Keratinocyte (primary cell): ENCODE results near the gene ZNF418. TPM values are rescaled to one million over a fixed set of nuclear protein-coding genes. Genes with fewer than 3 reads are reported as not detected.

ENCODE experiments used
- DNase-seq: peaks from one replicate; pipeline ENCODE4 v3.0.0-alpha.2; 2011; ENCODE audit warnings: low read depth, missing footprints, low spot score
- FAIRE-seq: peaks from 2 replicates; lab custom pipeline; 2011; peaks lifted over from hg19 to GRCh38; lab: Jason Lieb, UNC
- H2AFZ ChIP-seq: 2 replicates; pipeline ENCODE4 v1.6.0; 2012; ENCODE audit warnings: low read length, control low read depth, inconsistent platforms; ENCODE audit not compliant: control insufficient read depth
- H3K27ac ChIP-seq: 2 replicates; pipeline ENCODE4 v1.5.1; 2011; ENCODE audit warnings: low read length; ENCODE audit not compliant: control insufficient read depth, insufficient read depth
- H3K27me3 ChIP-seq: 3 replicates; pipeline ENCODE4 v1.6.0; 2011; ENCODE audit warnings: low read length; ENCODE audit not compliant: control insufficient read depth, insufficient read depth; ENCODE audit errors: extremely low read depth
- H3K36me3 ChIP-seq, 2 experiments: 2 replicates in 1 of 2; 3 replicates in 1 of 2; pipeline ENCODE4 v1.5.1; 2011; ENCODE audit warnings: low read length in 2 of 2, mild to moderate bottlenecking in 1 of 2; ENCODE audit not compliant: control insufficient read depth in 2 of 2, insufficient read depth in 2 of 2; ENCODE audit errors: extremely low read depth in 1 of 2
- H3K4me1 ChIP-seq: 3 replicates; pipeline ENCODE4 v1.5.1; 2011; ENCODE audit warnings: low read length; ENCODE audit not compliant: control insufficient read depth, insufficient read depth; ENCODE audit errors: extremely low read depth
- H3K4me2 ChIP-seq: 3 replicates; pipeline ENCODE4 v1.6.0; 2011; ENCODE audit warnings: low read depth, low read length; ENCODE audit not compliant: control insufficient read depth, insufficient read depth; ENCODE audit errors: extremely low read depth
- H3K4me3 ChIP-seq, 3 experiments: fragments of 200-600 bp in 1 of 3; sonication (generic) in 1 of 3; 2 replicates in 2 of 3; 3 replicates in 1 of 3; pipeline ENCODE4 v1.5.1; 2011 to 2016; ENCODE audit warnings: low read length in 3 of 3, mild to moderate bottlenecking in 3 of 3, control low read depth in 2 of 3, inconsistent platforms in 1 of 3, low read depth in 1 of 3, mixed read lengths in 1 of 3, mixed run types in 1 of 3, moderate library complexity in 1 of 3; ENCODE audit not compliant: control insufficient read depth in 2 of 3, insufficient read depth in 2 of 3; ENCODE audit errors: extremely low read depth in 1 of 3
- H3K79me2 ChIP-seq: 2 replicates; pipeline ENCODE4 v1.6.0; 2012; ENCODE audit warnings: low read length; ENCODE audit not compliant: control insufficient read depth, insufficient read depth
- H3K9ac ChIP-seq: 3 replicates; pipeline ENCODE4 v1.6.0; 2011; ENCODE audit warnings: low read length; ENCODE audit not compliant: control insufficient read depth, insufficient read depth; ENCODE audit errors: extremely low read depth
- H3K9me1 ChIP-seq: 3 replicates; pipeline ENCODE4 v1.6.0; 2011; ENCODE audit warnings: low read length; ENCODE audit not compliant: control insufficient read depth, insufficient read depth; ENCODE audit errors: extremely low read depth
- H3K9me3 ChIP-seq: 2 replicates; pipeline ENCODE4 v1.5.1; 2012; ENCODE audit warnings: low read depth, low read length; ENCODE audit not compliant: control insufficient read depth
- H4K20me1 ChIP-seq: 3 replicates; pipeline ENCODE4 v1.6.0; 2011; ENCODE audit warnings: low read length; ENCODE audit not compliant: control insufficient read depth, insufficient read depth; ENCODE audit errors: extremely low read depth
- EZH2 ChIP-seq: IDR thresholded peaks from one replicate; pipeline ENCODE4 v1.6.1; 2012; ENCODE audit warnings: inconsistent platforms, mild to moderate bottlenecking, low read length, moderate library complexity
- dilution Hi-C: fragments of 300-500 bp; cut with MboI; formaldehyde crosslinking; loops from one replicate; pipeline ENCODE4 v1.7.0; 2020; ENCODE audit warnings: low sequenced_read_pairs; ENCODE audit not compliant: extremely low pct_ligation_motif_present
- polyA plus RNA-seq, 5 experiments: library from polyadenylated mRNA; depleted of rRNA in 3 of 5; stranded (reverse) in 3 of 5; stranded (forward) in 1 of 5; unstranded in 1 of 5; fragments of >200 nt; gene quantifications; 1 replicate in 1 of 5; 2 replicates in 3 of 5; 3 replicates in 1 of 5; pipeline versions ENCODE4 v1.2.1 to v1.2.3, GENCODE V29; 2011 to 2012; ENCODE audit warnings: missing spikeins in 2 of 5, low read depth in 1 of 5, low replicate concordance in 1 of 5
- TF ChIP-seq, protein P1 (sequence below), 3 experiments: IDR thresholded peaks in 1 of 3; conservative IDR thresholded peaks in 1 of 3; optimal IDR thresholded peaks in 1 of 3; 2 replicates in 2 of 3; 3 replicates in 1 of 3; pipeline versions ENCODE3 to v1.5.1; 2011; ENCODE audit warnings: low read length in 3 of 3, mild to moderate bottlenecking in 3 of 3, moderate library complexity in 2 of 3, control low read depth in 1 of 3, inconsistent platforms in 1 of 3; ENCODE audit not compliant: insufficient read depth in 2 of 3; ENCODE audit errors: extremely low read depth in 1 of 3

ZNF418 gene
- polyA plus RNA-seq, 1 donor (not counting 4 experiments of a cell fraction or from before 2014, with no cell fraction given), result 2.9 TPM

GRCh38 chr19:57961785-57962184, 26.6 kb upstream of the ZNF418 start:
- H3K4me2 ChIP-seq, result no peak overlapping the region
- H2AFZ ChIP-seq, result no peak overlapping the region
- H3K9ac ChIP-seq, result no peak overlapping the region
- H4K20me1 ChIP-seq, result no peaks in the 10 kb centered on the region
- peaks cover 5% of the 10 kb centered on the region for H3K9me3 ChIP-seq
- H3K4me1 ChIP-seq, result no peaks in the 10 kb centered on the region
- H3K27ac ChIP-seq, result no peak overlapping the region
- H3K36me3 ChIP-seq, result no peaks in the 10 kb centered on the region
- H3K4me3 ChIP-seq, result no peak overlapping the region
- H3K79me2 ChIP-seq, result no peaks in the 10 kb centered on the region
- TF ChIP-seq, protein P1, sequence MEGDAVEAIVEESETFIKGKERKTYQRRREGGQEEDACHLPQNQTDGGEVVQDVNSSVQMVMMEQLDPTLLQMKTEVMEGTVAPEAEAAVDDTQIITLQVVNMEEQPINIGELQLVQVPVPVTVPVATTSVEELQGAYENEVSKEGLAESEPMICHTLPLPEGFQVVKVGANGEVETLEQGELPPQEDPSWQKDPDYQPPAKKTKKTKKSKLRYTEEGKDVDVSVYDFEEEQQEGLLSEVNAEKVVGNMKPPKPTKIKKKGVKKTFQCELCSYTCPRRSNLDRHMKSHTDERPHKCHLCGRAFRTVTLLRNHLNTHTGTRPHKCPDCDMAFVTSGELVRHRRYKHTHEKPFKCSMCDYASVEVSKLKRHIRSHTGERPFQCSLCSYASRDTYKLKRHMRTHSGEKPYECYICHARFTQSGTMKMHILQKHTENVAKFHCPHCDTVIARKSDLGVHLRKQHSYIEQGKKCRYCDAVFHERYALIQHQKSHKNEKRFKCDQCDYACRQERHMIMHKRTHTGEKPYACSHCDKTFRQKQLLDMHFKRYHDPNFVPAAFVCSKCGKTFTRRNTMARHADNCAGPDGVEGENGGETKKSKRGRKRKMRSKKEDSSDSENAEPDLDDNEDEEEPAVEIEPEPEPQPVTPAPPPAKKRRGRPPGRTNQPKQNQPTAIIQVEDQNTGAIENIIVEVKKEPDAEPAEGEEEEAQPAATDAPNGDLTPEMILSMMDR (optimal IDR thresholded peaks at IDR 0.05 in 1 of 3, IDR thresholded peaks at IDR 0.05 in 1 of 3, conservative IDR thresholded peaks at IDR 0.05 in 1 of 3; ENCODE audit: extremely low read depth in 1 of 3, insufficient read depth in 2 of 3, low read length in 3 of 3), result no peak
- no peak for TF ChIP-seq EZH2
- dilution Hi-C loops, result no loop called here
- H3K27me3 ChIP-seq, result no peaks in the 10 kb centered on the region
- FAIRE-seq (no peak), DNase-seq (no peak)
- H3K9me1 ChIP-seq, result no peaks in the 10 kb centered on the region

GRCh38 chr19:57954996-57955395, 19.8 kb upstream of the ZNF418 start:
- Histone ChIP-seq H2AFZ (no peak overlapping the region), H3K9ac (no peak overlapping the region), H3K9me1 (no peaks in the 10 kb centered on the region), H4K20me1 (no peaks in the 10 kb centered on the region), H3K27ac (no peak overlapping the region), H3K9me3 (peaks cover 9% of the 10 kb centered on the region), H3K4me1 (no peaks in the 10 kb centered on the region), H3K4me2 (no peak overlapping the region), H3K79me2 (no peaks in the 10 kb centered on the region), H3K36me3 (no peaks in the 10 kb centered on the region), H3K27me3 (no peaks in the 10 kb centered on the region), H3K4me3 (no peak overlapping the region)
- DNase-seq (no peak), FAIRE-seq (no peak)
- TF ChIP-seq, protein P1 (optimal IDR thresholded peaks at IDR 0.05 in 1 of 3, IDR thresholded peaks at IDR 0.05 in 1 of 3, conservative IDR thresholded peaks at IDR 0.05 in 1 of 3; ENCODE audit: extremely low read depth in 1 of 3, insufficient read depth in 2 of 3, low read length in 3 of 3), result no peak
- TF ChIP-seq EZH2, result no peak
- dilution Hi-C loops, result no loop called here
